MCF 10A (cell line): Measurements from ENCODE around the gene SHCBP1L. TPM values are rescaled to one million over a fixed set of nuclear protein-coding genes. Genes with fewer than 3 reads are reported as not detected.
A peak's percentile ranks its signal among the peaks of the same experiment; 100 is the strongest.

Experiments used
- BruUV-seq: library from RNA; stranded (reverse); fragments of 400-500 nt; replicated peaks from 2 replicates; lab custom pipeline; 2021; lab: Mats Ljungman, UMichigan
- CTCF ChIA-PET: fragments of 300-600 bp; sonication (Branson Sonifier 250); formaldehyde crosslinking; extraction: SDS; loops from one replicate; lab custom pipeline; 2021; ENCODE audit warnings: antibody characterized with exemption, inconsistent platforms; lab: Yijun Ruan, JAX
- POLR2A ChIA-PET: fragments of 300-600, 350-650 bp; sonication (Branson Sonifier 250); formaldehyde crosslinking; extraction: SDS; loops from one replicate; lab custom pipeline; 2020; ENCODE audit warnings: antibody characterized with exemption, inconsistent platforms; lab: Yijun Ruan, JAX
- DNase-seq: peaks from one replicate; pipeline ENCODE4 v3.0.0-alpha.2; 2018; ENCODE audit not compliant: unreplicated experiment
- H3K27ac Mint-ChIP-seq: one replicate; pipeline ENCODE4 v1.8.0; 2022; ENCODE audit warnings: mild to moderate bottlenecking, low read depth, mixed read lengths; ENCODE audit not compliant: unreplicated experiment
- H3K27me3 Mint-ChIP-seq: one replicate; pipeline ENCODE4 v1.8.0; 2022; ENCODE audit warnings: mixed read lengths; ENCODE audit not compliant: insufficient read depth, unreplicated experiment
- H3K36me3 Mint-ChIP-seq: one replicate; pipeline ENCODE4 v1.8.0; 2022; ENCODE audit warnings: mild to moderate bottlenecking, moderate library complexity, mixed read lengths; ENCODE audit not compliant: insufficient read depth, unreplicated experiment
- H3K4me1 Mint-ChIP-seq: one replicate; pipeline ENCODE4 v1.8.0; 2022; ENCODE audit warnings: mixed read lengths; ENCODE audit not compliant: insufficient read depth, unreplicated experiment
- H3K4me3 Mint-ChIP-seq: one replicate; pipeline ENCODE4 v1.8.0; 2022; ENCODE audit warnings: mild to moderate bottlenecking, moderate library complexity, mixed read lengths; ENCODE audit not compliant: unreplicated experiment
- H3K9me3 Mint-ChIP-seq: one replicate; pipeline ENCODE4 v1.8.0; 2022; ENCODE audit warnings: mixed read lengths; ENCODE audit not compliant: unreplicated experiment
- CTCF ChIP-seq: fragments of 200-600 bp; IDR thresholded peaks from one replicate; pipeline ENCODE4 v1.8.0; 2022; ENCODE audit warnings: antibody characterized with exemption, mild to moderate bottlenecking; ENCODE audit not compliant: unreplicated experiment
- intact Hi-C: fragments of 100-400 bp; cut with micrococcal nuclease; formaldehyde crosslinking; loops from 2 replicates; pipeline ENCODE4 v1.14.1; 2022
- total RNA-seq: library from RNA; stranded (reverse); gene quantifications from 2 replicates; pipeline ENCODE4 v1.2.3, GENCODE V29; 2022

The SHCBP1L gene
- total RNA-seq, 1 experiment from 2014 or later, result not detected

DNA sequence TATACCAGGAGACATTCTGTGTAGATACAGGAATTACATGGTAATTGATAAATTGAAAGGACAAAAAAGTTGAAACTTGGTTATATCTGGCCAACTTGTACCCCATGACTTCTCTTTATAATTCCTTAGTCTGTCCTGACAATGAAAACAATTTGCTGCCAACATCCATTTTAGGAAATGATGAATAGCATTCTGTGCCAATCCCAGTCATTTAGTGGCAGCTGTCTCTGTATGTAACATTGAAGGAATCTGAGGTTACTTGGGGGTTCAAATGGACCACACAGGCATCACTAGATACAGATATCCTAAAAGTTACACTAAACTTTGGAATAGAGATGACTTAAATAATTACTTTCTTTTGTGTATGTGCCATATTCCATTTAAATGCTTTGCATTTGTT lies 75.6 kb downstream of the SHCBP1L start:
- Mint-ChIP-seq H3K4me1 (no peaks in the 10 kb centered on the region), H3K27me3 (no peaks in the 10 kb centered on the region), H3K4me3 (no peak overlapping the region), H3K9me3 (no peaks in the 10 kb centered on the region), H3K27ac (no peak overlapping the region), H3K36me3 (peaks cover 100% of the 10 kb centered on the region)
- DNase-seq, result no peak
- POLR2A ChIA-PET, result interaction anchor here (0.9 kb wide), 1 partner anchor 13 kb away, joined by 3 read pairs; no protein-coding TSS in a partner anchor
- TF ChIP-seq CTCF, result no peak
- intact Hi-C loops, result no loop called here
- BruUV-seq, result no TSS peak
- CTCF ChIA-PET, result interaction anchor here (0.5 to 0.8 kb wide), 2 partner anchors 17 to 21 kb away, joined by 3 read pairs; no protein-coding TSS in a partner anchor

DNA sequence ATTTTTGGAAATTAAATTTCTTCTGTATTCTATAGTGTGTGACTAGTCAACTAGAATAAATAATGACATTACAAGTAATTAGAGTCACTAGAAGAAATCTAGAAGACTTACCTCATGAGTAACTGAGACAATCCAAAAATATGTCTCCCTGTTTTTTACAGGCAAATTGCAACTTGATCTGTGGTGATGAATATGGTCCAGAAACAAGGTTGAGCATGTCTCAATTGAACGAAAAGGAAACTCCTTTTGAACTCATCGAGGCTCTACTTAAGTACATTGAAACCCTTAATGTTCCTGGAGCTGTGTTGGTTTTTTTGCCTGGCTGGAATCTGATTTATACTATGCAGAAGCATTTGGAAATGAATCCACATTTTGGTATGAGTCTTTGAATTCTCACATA lies 77.1 kb downstream of the SHCBP1L start:
- ChIA-PET CTCF (interaction anchor here (1.2 kb wide), 1 partner anchor 10 kb away, joined by 6 read pairs; no protein-coding TSS in a partner anchor), POLR2A (interaction anchor here (0.7 to 2.0 kb wide), 7 partner anchors 9 to 23 kb away, joined by 3 to 10 read pairs (median 3); no protein-coding TSS in a partner anchor)

GRCh38 chr1:182872881-182873280 lies 80.1 kb downstream of the SHCBP1L start:
- ChIA-PET CTCF (interaction anchor here (0.8 to 1.3 kb wide), 4 partner anchors 10 to 384 kb away, joined by 3 to 4 read pairs (median 4); no protein-coding TSS in a partner anchor), POLR2A (interaction anchor here (1.0 to 1.1 kb wide), 3 partner anchors 11 to 33 kb away, joined by 4 to 7 read pairs (median 4); no protein-coding TSS in a partner anchor)
- no TSS peak for BruUV-seq
- no peaks in the 10 kb centered on the region for H3K27me3 Mint-ChIP-seq
- no peak overlapping the region for H3K4me3 Mint-ChIP-seq
- H3K27ac Mint-ChIP-seq, result peak overlapping the region; percentile 10
- no peak for DNase-seq
- intact Hi-C loops, result no loop called here
- H3K36me3 Mint-ChIP-seq, result peaks cover 100% of the 10 kb centered on the region
- H3K4me1 Mint-ChIP-seq, result no peaks in the 10 kb centered on the region
- H3K9me3 Mint-ChIP-seq, result no peaks in the 10 kb centered on the region
- no peak for TF ChIP-seq CTCF

More for the DNA sequence above, 77.1 kb downstream of the SHCBP1L start:
- BruUV-seq, result no TSS peak
- no peak overlapping the region for H3K27ac Mint-ChIP-seq
- H3K36me3 Mint-ChIP-seq, result peaks cover 100% of the 10 kb centered on the region
- TF ChIP-seq CTCF, result no peak
- H3K27me3 Mint-ChIP-seq, result no peaks in the 10 kb centered on the region
- DNase-seq, result no peak
- intact Hi-C loops, result no loop called here
- H3K4me3 Mint-ChIP-seq, result no peak overlapping the region
- H3K9me3 Mint-ChIP-seq, result no peaks in the 10 kb centered on the region
- no peaks in the 10 kb centered on the region for H3K4me1 Mint-ChIP-seq

DNA sequence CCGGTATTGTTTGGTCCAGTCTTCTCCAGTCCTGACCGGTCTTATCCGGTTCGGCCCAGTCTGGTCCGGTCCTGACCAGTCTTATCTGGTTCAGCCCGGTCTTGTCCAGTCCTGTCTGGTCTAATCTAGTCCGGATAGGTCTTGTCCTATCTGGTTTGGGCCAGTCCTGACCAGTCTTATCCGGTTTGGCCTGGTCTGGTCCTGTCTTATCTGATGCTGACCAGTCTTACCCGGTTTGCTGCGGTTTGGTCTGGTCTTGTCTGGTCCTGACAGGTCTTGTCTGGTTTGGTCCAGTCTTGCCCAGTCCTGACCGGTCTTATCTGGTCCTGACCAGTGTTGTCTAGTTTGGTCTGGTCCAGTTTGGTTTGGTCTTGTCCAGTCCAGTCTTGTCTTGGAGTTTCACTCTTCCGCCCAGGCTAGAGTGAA lies 83.7 kb downstream of the SHCBP1L start:
- no peak for TF ChIP-seq CTCF
- POLR2A ChIA-PET, result no interaction called here
- Mint-ChIP-seq H3K4me1 (no peaks in the 10 kb centered on the region), H3K27me3 (no peaks in the 10 kb centered on the region), H3K9me3 (no peaks in the 10 kb centered on the region), H3K27ac (peak overlapping the region; percentile 35), H3K36me3 (peaks cover 100% of the 10 kb centered on the region), H3K4me3 (no peak overlapping the region)
- intact Hi-C loops, result no loop called here
- no TSS peak for BruUV-seq
- DNase-seq, result no peak
- CTCF ChIA-PET, result interaction anchor here (0.6 to 0.8 kb wide), 2 partner anchors 412 to 1111 kb away, joined by 3 to 4 read pairs; no protein-coding TSS in a partner anchor
